GM23338 (cell line): ENCODE results near the gene SLC51A. TPM values are rescaled to one million over a fixed set of nuclear protein-coding genes. Genes with fewer than 3 reads are reported as not detected.

Experiments used
- CREB1 ChIP-seq: fragments of 250-450 bp; sonication (Bioruptor Pico); IDR thresholded peaks from 2 replicates; pipeline ENCODE4 v1.5.0; 2020; ENCODE audit warnings: low read depth, mild to moderate bottlenecking, moderate library complexity
- EZH2 ChIP-seq: fragments of 200-600 bp; sonication (generic); IDR thresholded peaks from one replicate; pipeline ENCODE4 v1.8.0; 2017; ENCODE audit warnings: antibody characterized with exemption, mild to moderate bottlenecking, low read depth; ENCODE audit not compliant: unreplicated experiment
- EZH2phosphoT487 ChIP-seq: fragments of 200-600 bp; sonication (generic); IDR thresholded peaks from one replicate; pipeline ENCODE4 v1.8.1; 2018; ENCODE audit warnings: antibody characterized with exemption; ENCODE audit not compliant: unreplicated experiment
- ZNF114 ChIP-seq: fragments of 250-450 bp; sonication (Bioruptor Pico); IDR thresholded peaks from 2 replicates; pipeline ENCODE4 v1.5.0; 2020; ENCODE audit warnings: mild to moderate bottlenecking, moderate library complexity
- ZNF331 ChIP-seq: fragments of 250-450 bp; sonication (Bioruptor Pico); IDR thresholded peaks from 2 replicates; pipeline ENCODE4 v1.5.0; 2020; ENCODE audit warnings: low read depth, mild to moderate bottlenecking, moderate library complexity
- ZNF462 ChIP-seq: fragments of 250-450 bp; sonication (Bioruptor Pico); IDR thresholded peaks from 2 replicates; pipeline ENCODE4 v1.5.0; 2020; ENCODE audit warnings: mild to moderate bottlenecking, moderate library complexity
- polyA plus RNA-seq: library from polyadenylated mRNA; unstranded; fragments of >200 nt; fragmentation: Nextera tagmentation; extraction: Ambion mirVana; gene quantifications from 2 replicates; pipeline ENCODE4 v1.2.1, GENCODE V29; 2016
- total RNA-seq: library from RNA; depleted of rRNA; stranded (reverse); fragments of >200 nt; shearing (Covaris generic); gene quantifications from 2 replicates; pipeline ENCODE4 v1.2.3, GENCODE V29; 2014
- TF ChIP-seq, protein P1 (sequence below), 2 experiments: fragments of 200-600 bp in 1 of 2; sonication (generic) in 1 of 2; conservative IDR thresholded peaks; 2 replicates each; pipeline versions ENCODE4 v1.5.1 to v1.6.1; 2016 to 2017; ENCODE audit warnings: antibody characterized with exemption in 2 of 2, low read depth in 2 of 2, mild to moderate bottlenecking in 2 of 2, moderate library complexity in 1 of 2

SLC51A gene
- total and polyA plus RNA-seq, 2 experiments from 2014 or later, result 4.0 to 6.7 TPM

DNA sequence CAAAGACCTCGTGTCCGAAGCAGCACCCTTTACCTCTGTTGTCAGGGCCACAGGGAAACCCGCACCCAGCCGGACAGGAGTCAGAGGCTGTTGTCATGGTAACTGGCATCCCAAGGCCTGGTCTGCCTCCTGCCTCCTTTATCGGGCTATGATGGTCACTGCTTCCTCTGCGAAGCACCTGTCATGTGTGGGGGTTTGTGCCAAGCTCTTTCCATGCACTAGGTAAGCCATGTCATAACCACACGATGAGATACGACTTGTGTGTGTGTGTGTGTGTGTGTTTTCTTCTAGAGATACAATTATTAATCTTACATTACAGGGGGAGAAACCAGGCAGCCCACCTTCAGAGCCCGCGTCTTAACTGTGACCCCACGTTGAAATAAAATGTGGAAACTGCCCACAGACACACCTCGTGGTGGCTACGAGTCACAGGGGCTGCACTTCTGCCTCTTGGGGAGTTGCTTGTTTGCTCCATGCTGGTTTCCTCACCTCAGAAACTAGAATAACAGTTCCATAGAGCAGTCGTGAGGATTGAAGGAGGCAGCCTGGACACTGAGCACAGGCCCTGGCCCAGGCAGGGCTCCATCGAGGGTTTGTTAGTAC, 23.1 kb upstream of the SLC51A start (continued):
- TF ChIP-seq ZNF462 (CRISPR knock-in tag) (no peak), ZNF114 (CRISPR knock-in tag) (no peak), CREB1 (no peak), ZNF331 (CRISPR knock-in tag) (no peak), EZH2 (no peak), EZH2phosphoT487 (no peak)
- TF ChIP-seq, protein P1, sequence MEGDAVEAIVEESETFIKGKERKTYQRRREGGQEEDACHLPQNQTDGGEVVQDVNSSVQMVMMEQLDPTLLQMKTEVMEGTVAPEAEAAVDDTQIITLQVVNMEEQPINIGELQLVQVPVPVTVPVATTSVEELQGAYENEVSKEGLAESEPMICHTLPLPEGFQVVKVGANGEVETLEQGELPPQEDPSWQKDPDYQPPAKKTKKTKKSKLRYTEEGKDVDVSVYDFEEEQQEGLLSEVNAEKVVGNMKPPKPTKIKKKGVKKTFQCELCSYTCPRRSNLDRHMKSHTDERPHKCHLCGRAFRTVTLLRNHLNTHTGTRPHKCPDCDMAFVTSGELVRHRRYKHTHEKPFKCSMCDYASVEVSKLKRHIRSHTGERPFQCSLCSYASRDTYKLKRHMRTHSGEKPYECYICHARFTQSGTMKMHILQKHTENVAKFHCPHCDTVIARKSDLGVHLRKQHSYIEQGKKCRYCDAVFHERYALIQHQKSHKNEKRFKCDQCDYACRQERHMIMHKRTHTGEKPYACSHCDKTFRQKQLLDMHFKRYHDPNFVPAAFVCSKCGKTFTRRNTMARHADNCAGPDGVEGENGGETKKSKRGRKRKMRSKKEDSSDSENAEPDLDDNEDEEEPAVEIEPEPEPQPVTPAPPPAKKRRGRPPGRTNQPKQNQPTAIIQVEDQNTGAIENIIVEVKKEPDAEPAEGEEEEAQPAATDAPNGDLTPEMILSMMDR (conservative IDR thresholded peaks at IDR 0.05; ENCODE audit: low read depth in 2 of 2), result no peak
